Measurements from ENCODE around the gene NOXA1. TPM values are rescaled to one million over a fixed set of nuclear protein-coding genes. Genes with fewer than 3 reads are reported as not detected.

Gene NOXA1
- total RNA-seq, 6 donors from 2014 or later: 3.3 to 34.6 (median 11.7) TPM

DNA sequence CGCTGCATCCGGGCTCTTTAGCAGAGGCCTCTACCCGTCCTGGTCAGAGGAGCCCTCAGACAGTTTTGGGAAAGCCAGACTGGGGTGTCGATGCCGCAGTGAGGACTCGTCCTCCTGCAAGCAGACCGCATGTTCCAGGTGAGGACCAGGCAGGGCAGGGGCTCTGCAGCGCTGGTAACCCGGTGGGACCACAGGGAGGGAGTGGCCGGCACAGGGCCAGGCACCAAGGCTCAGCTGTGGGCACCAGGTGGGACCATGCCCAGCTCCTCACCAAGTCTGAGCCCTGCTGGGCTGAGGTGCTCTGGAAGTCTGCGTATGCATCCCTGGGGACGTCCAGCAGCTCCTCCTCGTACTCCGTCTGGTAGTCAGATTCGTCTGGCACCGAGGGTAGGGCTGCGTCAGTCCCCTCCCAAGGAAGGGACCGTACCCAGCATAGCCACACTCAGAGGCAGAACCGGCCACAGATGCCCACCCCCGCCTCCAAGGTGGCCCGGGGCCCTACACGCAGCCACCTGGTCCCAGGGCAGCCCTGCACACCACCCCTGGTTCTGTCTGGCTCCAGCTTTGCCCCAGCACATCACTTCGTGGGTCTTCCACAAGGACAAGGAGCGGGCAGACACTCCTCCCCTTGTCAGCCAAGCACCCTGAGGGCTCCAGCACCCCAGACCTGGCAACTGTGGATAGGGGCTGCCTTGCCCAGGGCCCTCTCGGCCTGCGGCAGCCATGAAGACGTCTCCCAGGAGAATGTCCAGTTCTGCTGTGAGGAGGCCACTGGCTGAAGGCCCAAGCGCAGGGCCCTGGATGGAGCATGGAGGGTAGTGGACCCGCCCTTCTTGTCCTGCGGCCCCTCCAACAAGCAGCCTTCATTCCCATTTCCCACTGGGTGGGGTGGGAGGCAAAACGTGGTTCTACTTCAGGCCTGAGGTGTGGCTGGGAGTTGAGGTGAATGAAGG lies 37.4 kb downstream of the NOXA1 start:
- Histone ChIP-seq H3K4me1 (peaks cover 15 to 39% (median 18%) of the 10 kb centered on the region in 4 donors), H3K36me3 (no peaks in the 10 kb centered on the region), H3K27me3 (no peaks in the 10 kb centered on the region), H3K4me3 (no peak overlapping the region), H3K9me3 (no peaks in the 10 kb centered on the region), H3K27ac (peak overlapping the region in 1 of 4 donors; percentile 76)
- peak in 1 of 2 donors; percentile 79 for DNase-seq
- no peak for ATAC-seq (ENCODE audit: low FRiP score in 2 of 2)
- 83 to 92% methylated on average over 1 to 24 of the region's 31 CpGs for WGBS, 2 donors
- TF ChIP-seq EP300 (IDR thresholded peaks at IDR 0.05) (no peak), POLR2AphosphoS5 (IDR thresholded peaks at IDR 0.05) (no peak), CTCF (IDR thresholded peaks at IDR 0.05) (no peak), POLR2A (IDR thresholded peaks at IDR 0.05) (no peak)

DNA sequence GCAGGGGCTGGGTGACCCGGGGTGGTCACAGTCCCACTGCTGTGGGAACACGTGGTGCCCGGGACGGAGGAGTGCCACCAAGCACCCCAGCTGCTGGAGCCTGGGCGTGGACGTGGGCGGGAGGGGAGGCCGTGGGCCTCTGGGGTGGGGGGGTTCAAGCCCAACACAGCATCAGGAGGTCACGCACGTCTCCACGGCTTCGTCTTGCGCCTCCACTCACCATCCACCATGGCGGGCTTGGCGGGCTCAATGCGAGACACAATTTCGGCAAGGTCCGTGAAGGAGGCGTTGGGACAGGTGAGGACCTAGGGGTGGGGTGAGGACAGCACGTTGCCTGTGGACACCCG lies 38.1 kb downstream of the NOXA1 start:
- no peak for TF ChIP-seq POLR2A (IDR thresholded peaks at IDR 0.05)
- TF ChIP-seq POLR2AphosphoS5 (IDR thresholded peaks at IDR 0.05): no peak
- no peak for TF ChIP-seq CTCF (IDR thresholded peaks at IDR 0.05)
- TF ChIP-seq EP300 (IDR thresholded peaks at IDR 0.05): no peak
- 82 to 91% methylated on average over 12 to 21 of the region's 21 CpGs for WGBS, 2 donors
- DNase-seq: peak in 1 of 2 donors; percentile 62
- Histone ChIP-seq H3K4me3 (peak overlapping the region in 1 of 4 donors; percentile 10), H3K4me1 (peaks cover 15 to 39% (median 18%) of the 10 kb centered on the region in 4 donors), H3K36me3 (no peaks in the 10 kb centered on the region), H3K27me3 (no peaks in the 10 kb centered on the region), H3K9me3 (no peaks in the 10 kb centered on the region), H3K27ac (peak overlapping the region in 1 of 4 donors; percentile 76)
- no peak for ATAC-seq (ENCODE audit: low FRiP score in 2 of 2)

- DNase-seq (peak; percentile 70 to 92), ATAC-seq (ENCODE audit: low FRiP score in 2 of 2) (no peak)
- H3K27me3 ChIP-seq: no peaks in the 10 kb centered on the region
- 53 to 63% methylated on average over 20 to 35 of the region's 52 CpGs for WGBS, 2 donors
- H3K4me1 ChIP-seq: peaks cover 15 to 39% (median 18%) of the 10 kb centered on the region in 4 donors
- H3K4me3 ChIP-seq: peak overlapping the region in 2 of 4 donors; percentile 10
- no peaks in the 10 kb centered on the region for H3K36me3 ChIP-seq
- H3K9me3 ChIP-seq: no peaks in the 10 kb centered on the region
- no peak for TF ChIP-seq EP300 (IDR thresholded peaks at IDR 0.05)
- TF ChIP-seq POLR2AphosphoS5 (IDR thresholded peaks at IDR 0.05): peak in 1 of 2 donors; percentile 23
- peak in 4 of 6 experiments; percentile 6 to 27 (median 16) for TF ChIP-seq CTCF (IDR thresholded peaks at IDR 0.05)
- peak in 1 of 4 donors; percentile 44 for TF ChIP-seq POLR2A (IDR thresholded peaks at IDR 0.05)
- H3K27ac ChIP-seq: peak overlapping the region in 1 of 4 donors; percentile 76
These were observed 38.6 kb downstream of the NOXA1 start for GRCh38 chr9:137461663-137462395.

DNA sequence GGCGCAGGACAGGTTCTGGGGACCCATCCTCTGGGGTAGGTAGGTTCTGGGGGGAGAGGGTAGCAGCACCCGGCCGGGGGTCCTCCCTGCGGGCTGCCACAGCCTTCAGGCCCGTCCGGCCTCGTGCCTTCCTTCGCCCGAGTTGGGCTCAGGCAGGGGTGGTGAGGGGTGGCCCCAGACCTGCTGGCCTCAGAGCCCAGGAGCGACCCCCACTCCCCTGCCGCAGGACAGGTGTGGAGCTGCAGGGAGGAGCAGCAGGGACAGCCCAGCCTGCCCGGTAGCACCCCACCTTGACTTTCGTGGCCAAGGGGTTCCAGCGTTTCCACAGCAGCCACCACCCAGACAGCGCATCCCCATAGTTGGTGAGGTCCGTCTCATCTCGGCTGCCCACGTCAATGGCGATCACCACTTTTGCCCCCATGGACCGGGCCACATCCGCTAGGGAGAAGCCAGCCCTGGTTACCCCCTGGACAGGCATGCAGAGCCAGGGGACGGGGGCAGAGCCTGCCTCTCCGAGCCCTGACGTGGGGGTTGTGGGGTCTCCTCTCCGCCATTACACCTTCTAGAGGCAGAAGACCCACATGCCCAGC lies 39.3 kb downstream of the NOXA1 start:
- Histone ChIP-seq H3K27me3 (no peaks in the 10 kb centered on the region), H3K4me3 (no peak overlapping the region), H3K36me3 (no peaks in the 10 kb centered on the region), H3K9me3 (no peaks in the 10 kb centered on the region), H3K27ac (peak overlapping the region in 1 of 4 donors; percentile 76), H3K4me1 (peaks cover 15 to 37% (median 18%) of the 10 kb centered on the region in 4 donors)
- TF ChIP-seq POLR2AphosphoS5 (IDR thresholded peaks at IDR 0.05) (no peak), CTCF (IDR thresholded peaks at IDR 0.05) (no peak), EP300 (IDR thresholded peaks at IDR 0.05) (no peak)
- ATAC-seq (ENCODE audit: low FRiP score in 2 of 2) (no peak), DNase-seq (peak in 1 of 2 donors; percentile 59)
- WGBS, 2 donors: 91 to 98% methylated on average over 7 to 20 of the region's 25 CpGs
